NCI-H2107 (cell line): ENCODE data around the gene MAP4K2.
A peak's percentile ranks its signal among the peaks of the same experiment; 100 is the strongest.

Experiments
- DNase-seq: peaks from one replicate; lab custom pipeline; 2025; lab: John Stamatoyannopoulos, UW

The MAP4K2 gene

GRCh38 chr11:64767344-64768299, 35.4 kb downstream of the MAP4K2 start:
- no peak for DNase-seq

GRCh38 chr11:64766881-64767280, 36.1 kb downstream of the MAP4K2 start:
- DNase-seq, result no peak

- no peak for DNase-seq
Measured at GRCh38 chr11:64765851-64766665, 37.0 kb downstream of the MAP4K2 start.

GRCh38 chr11:64765291-64765850, 37.6 kb downstream of the MAP4K2 start:
- DNase-seq, result no peak

- DNase-seq, result no peak
Measured at GRCh38 chr11:64764753-64765152, 38.3 kb downstream of the MAP4K2 start.

- no peak for DNase-seq
Measured at GRCh38 chr11:64764040-64764611, 38.9 kb downstream of the MAP4K2 start.

- DNase-seq, result no peak
Measured at GRCh38 chr11:64763526-64764039, 39.4 kb downstream of the MAP4K2 start.

- peak; percentile 36 for DNase-seq
Measured at GRCh38 chr11:64762674-64763525, 40.1 kb downstream of the MAP4K2 start.

- no peak for DNase-seq
Measured at GRCh38 chr11:64762277-64762673, 40.7 kb downstream of the MAP4K2 start.

GRCh38 chr11:64760759-64761420, 42.1 kb downstream of the MAP4K2 start:
- no peak for DNase-seq

- no peak for DNase-seq
Measured at GRCh38 chr11:64759722-64760719, 43.0 kb downstream of the MAP4K2 start, which contains the start of gene PYGM. TSS of gene PYGM (minus strand) at chr11:64759974. CDS start at chr11:64759898, 76 bp downstream.

- DNase-seq, result no peak
Measured at GRCh38 chr11:64759131-64759721, 43.8 kb downstream of the MAP4K2 start.

- no peak for DNase-seq
Measured at GRCh38 chr11:64758330-64759079, 44.5 kb downstream of the MAP4K2 start.

GRCh38 chr11:64757549-64758329, 45.3 kb downstream of the MAP4K2 start:
- DNase-seq, result no peak

GRCh38 chr11:64755681-64756361, 47.2 kb downstream of the MAP4K2 start:
- no peak for DNase-seq

GRCh38 chr11:64754919-64755662, 47.9 kb downstream of the MAP4K2 start:
- no peak for DNase-seq
